Pulmonary artery endothelial cell (primary cell): Measurements from ENCODE around the gene RAB14. TPM values are rescaled to one million over a fixed set of nuclear protein-coding genes. Genes with fewer than 3 reads are reported as not detected.
"Not testable (repeated sequence)": the region's sequence is repeated elsewhere in the genome, so short reads cannot be mapped to it uniquely, and the experiment has no call there.

ENCODE experiments used
- DNase-seq: peaks from one replicate; pipeline ENCODE4 v3.0.0-alpha.2; 2011; ENCODE audit warnings: low read depth, low spot score
- total RNA-seq: library from RNA; depleted of rRNA; stranded (reverse); fragments of >200 nt; gene quantifications from 2 replicates; pipeline ENCODE4 v1.2.3, GENCODE V29; 2014

The RAB14 gene
- total RNA-seq, 1 donor from 2014 or later = 36.3 TPM

DNA sequence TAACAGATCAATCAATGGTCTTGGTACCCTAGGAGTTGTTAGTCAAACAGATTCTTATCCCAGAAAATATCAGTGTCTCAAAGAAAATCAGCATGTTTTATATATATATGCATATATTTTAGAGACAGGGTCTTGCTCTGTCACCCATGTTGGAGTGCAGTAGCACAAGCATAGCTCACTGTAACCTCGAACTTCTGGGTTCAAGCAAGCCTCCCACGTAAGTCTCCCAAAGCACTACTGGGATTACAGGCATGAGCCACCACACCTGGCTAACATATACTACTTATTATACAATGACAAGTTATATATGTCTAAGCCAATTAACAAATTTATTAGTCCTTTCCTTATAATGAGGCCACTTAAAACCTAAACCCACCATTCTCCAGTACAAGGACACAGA is 10.4 kb downstream of the RAB14 start:
- DNase-seq = no peak

DNA sequence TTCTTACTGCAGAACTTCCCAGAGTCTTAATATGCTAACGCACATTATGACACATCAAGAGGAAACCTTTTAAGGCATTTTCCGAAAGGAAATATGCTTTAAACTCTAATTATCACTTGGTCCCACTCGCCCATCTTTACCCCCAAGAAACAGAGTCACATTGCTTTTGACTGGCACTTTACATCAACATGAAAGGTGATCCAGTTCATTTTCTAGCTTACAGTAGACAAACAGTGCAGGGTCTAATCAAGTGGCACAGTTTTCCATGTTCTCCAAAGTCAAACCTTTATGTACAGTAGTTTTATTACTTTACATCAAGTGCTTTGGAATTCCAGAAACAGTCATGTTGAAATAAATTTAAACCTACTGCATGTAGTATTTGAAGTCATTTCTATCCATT is 12.0 kb downstream of the RAB14 start:
- DNase-seq = no peak

GRCh38 chr9:121189006-121189405 is 12.7 kb downstream of the RAB14 start:
- DNase-seq = no peak

GRCh38 chr9:121187636-121188305 is 13.9 kb downstream of the RAB14 start:
- DNase-seq = no peak

DNA sequence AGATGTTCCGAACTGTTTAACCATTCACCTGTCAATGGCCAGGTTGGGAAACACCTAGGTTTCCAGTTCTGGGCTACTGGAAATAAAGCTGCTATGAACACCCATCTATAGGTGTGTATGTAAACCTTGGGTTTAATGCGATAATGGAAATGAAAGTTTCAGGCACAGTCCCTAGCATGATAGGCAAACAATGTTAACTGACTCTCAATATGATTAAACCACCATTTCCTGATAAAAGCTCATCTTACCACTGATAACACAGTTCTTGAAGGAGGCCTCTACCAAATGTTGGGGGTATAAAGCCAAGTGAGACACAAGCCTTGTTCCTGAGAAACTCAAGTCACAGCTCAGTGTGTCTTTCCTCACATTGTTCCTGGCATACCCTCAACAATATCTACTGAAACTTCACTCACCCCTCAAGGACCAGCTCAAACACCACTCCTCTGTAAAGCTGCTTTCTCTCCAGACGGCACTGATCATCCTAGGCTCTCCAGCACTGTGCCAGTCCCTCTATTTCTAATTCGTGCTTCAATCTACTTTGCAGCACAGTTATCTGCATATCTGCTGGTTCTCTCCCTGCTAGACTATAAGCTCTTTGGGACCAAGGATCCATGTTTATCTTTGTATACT is 15.8 kb downstream of the RAB14 start:
- no peak for DNase-seq

- no peak for DNase-seq
These were observed 16.4 kb downstream of the RAB14 start for GRCh38 chr9:121185178-121185745.

- DNase-seq = no peak
These were observed 17.2 kb downstream of the RAB14 start for GRCh38 chr9:121184463-121184862.

GRCh38 chr9:121183666-121184423 is 17.8 kb downstream of the RAB14 start:
- DNase-seq = no peak

DNA sequence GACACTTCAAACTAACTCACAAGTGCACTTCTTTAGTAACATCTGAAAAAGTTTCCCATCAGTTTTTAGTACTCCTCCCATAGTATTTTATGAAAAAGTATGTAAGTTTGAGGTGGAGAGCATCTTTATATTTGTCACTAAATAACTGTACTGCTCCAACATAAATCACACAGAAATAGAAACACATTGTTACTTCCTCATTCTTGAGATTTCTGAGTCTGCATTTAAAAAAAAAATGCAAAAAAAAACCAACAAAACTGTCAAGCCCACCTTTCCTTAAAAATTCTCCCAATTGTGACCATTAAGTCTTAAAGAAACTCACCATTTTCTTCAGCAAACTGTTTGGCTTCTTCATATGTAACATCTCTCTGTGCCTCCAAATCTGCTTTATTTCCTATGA is 18.7 kb downstream of the RAB14 start:
- no peak for DNase-seq

DNA sequence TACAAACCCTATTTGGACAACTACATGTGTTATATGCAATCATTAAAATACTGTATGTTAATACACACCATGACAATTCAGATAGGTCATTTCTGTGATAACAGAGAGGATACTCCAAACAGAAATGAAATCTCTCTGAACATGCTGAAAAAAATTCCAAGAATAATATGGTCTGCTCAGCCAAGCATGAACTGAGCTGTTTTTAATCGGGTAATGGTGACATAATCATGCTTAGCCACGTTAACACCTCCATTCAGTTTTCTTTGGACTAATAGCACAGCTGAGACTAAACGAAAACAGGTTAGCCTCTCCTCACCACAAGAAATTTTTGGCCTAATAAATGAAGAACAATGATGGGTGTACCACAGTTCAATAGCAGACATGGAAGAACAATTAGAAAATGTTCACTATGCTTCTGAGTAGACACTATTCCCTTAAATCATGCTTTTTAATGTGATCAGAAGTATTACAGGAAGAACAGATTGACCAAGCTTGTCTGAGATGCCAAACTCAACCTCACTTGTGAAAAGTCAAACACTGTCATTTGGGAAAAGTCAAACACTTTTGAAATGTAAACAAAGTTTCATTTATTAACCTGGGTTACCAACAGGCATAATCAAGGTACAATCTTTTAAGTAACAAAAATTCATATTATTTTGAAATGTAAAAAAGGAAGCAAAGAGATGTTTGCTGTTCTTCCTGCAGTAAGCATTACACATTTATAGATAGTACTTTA is 19.4 kb downstream of the RAB14 start:
- no peak for DNase-seq

DNA sequence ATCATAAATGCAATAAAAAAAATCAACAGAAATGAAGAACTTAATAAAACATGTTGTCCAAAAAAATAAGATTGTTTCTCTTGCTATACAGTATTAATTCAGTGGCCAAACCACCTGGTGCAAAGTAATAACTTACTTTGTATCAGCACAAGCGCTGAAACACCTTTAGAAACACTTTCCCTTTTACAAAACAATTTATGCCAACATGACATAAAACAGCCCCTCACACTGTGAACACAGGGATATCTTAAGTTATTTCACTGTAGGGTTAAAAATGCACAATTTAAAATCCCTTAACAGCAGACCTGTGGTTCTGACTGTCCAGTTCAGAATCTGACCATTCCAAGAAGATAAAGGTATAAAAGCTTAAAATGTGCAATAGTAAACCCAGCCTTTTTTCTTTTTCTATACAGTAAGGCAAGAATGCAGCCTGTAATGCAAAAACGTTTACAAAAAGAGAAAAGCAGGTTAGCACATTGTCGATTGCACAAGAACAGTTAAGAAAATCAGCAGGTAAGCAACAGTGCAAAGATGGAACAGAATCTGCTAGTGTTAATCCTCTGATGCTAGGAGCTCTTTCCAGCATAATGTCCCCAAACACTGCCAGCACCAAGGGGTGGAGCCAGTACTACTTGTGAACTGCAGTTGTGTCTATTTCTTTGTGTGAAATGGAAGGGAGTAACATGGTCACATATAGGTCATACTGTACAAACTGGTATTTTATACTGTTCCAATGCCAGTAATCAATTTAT is 21.6 kb downstream of the RAB14 start:
- DNase-seq = no peak

- DNase-seq = not testable (repeated sequence)
These were observed 22.3 kb downstream of the RAB14 start for GRCh38 chr9:121179373-121179721.

GRCh38 chr9:121178676-121179372 is 22.8 kb downstream of the RAB14 start:
- DNase-seq = no peak

DNA sequence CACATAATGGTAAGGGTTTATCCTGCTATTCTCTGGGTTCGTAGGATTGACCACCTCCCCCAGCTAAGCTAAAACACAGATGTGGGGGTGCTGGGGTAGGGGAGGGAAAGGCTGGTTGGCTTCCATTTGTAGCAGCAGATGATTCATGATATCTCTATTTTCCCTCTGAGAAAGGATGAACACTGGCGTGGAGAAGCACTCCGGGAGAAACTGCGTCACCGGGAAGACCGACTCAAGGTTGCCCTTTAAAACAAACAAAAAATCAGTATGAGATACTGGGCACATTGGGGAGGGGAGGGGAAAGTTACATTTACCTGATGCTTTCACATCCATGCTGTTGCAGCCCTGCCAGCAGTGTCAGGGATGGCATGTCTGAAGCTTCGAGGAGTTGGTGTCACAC is 28.2 kb downstream of the RAB14 start:
- no peak for DNase-seq

GRCh38 chr9:121172726-121173487 is 28.8 kb downstream of the RAB14 start:
- DNase-seq = no peak

DNA sequence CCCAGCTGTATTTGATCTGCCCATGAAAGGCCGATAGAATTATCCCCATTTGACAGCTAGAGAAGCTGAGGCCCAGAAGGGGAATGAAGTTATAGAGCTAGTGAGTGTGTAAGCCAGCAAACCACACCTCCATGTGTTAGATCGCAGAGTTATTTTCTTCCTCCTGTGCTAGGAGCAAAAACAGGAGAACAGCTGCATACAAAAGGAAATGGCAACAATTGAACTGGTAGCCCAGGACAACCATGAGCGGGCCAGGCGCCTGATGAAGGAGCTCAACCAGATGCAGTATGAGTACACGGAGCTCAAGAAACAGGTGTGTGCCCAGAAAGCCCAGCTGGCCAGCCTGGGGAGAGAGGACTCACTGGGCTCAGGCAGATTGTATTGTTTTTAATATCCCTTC is 30.4 kb downstream of the RAB14 start:
- peak; percentile 68 for DNase-seq

DNA sequence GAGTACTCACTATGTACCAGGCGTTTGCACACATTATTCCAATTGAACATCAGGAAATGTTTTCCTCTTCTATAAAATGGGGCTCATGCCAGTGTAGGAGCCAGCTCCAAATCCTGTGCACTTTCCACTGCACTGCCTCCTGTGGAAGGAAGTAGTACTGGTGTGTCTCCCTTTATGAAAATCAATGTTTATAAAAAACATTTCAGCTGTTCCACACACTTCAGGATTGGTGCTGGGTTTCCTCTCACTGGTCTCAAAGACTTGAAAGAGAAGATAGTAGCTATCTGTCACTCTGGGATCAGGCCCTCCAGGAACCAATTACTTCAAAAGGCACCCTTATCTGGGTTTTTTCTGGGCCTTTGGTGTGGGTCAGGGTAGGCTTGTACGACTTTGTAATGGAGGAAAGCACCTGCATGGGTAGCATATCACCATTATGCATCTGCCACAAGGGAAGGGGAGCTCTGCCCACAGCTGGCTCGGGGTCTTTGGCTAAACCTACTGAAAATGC is 32.5 kb downstream of the RAB14 start:
- no peak for DNase-seq

- DNase-seq = no peak
These were observed 33.6 kb downstream of the RAB14 start for GRCh38 chr9:121168052-121168451.

DNA sequence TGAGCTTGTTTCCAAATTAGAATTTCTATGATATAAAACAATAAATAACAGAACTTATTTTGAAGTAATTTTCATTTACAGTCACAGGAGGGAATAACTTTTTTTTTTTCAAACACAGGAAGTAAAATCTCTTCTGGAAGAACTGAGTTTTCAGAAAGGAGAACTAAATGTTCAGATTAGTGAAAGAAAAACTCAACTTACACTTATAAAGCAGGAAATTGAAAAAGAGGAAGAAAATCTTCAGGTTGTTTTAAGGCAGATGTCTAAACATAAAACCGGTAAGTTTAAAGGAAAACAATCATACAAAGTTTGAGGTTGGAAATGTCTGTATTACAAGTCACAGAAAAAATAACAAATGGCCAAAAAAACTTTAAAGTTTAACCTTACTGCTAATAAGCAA is 41.6 kb downstream of the RAB14 start:
- no peak for DNase-seq
